ENCODE measurements around the gene TMC4.

The TMC4 gene

DNA sequence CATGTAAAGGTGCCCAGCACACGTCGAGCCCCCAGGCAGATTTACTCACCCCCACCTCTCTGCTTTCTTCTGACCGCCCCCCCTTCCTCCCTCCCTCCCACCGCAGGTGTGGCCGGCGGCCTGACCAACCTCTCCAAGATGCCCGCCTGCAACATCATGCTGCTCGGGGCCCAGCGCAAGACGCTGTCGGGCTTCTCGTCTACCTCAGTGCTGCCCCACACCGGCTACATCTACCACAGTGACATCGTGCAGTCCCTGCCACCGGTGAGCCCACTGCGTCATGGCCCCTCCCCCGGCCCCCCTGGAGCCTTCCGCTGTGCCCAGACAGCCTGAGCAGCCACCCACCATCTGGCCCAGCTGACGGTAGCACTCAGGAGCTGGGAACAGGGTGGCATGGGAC is 48.6 kb downstream of the TMC4 start:
- no peak overlapping the region for H3K4me3 ChIP-seq (ENCODE audit: low read length, poor library complexity, severe bottlenecking)
- H3K27me3 ChIP-seq (ENCODE audit: insufficient read depth, low read length, poor library complexity, severe bottlenecking), result no peaks in the 10 kb centered on the region
- no peaks in the 10 kb centered on the region for H3K9me2 ChIP-seq (replicated peaks; ENCODE audit: low read depth, low read length)
- H4K20me1 ChIP-seq (ENCODE audit: insufficient read depth, low read length, poor library complexity, severe bottlenecking), result no peaks in the 10 kb centered on the region
- H3F3A ChIP-seq (ENCODE audit: low read depth), result no peaks in the 10 kb centered on the region
- no peak overlapping the region for H2AFZ ChIP-seq (ENCODE audit: low read length)
- TF ChIP-seq EZH2phosphoT487 (IDR thresholded peaks at IDR 0.05; ENCODE audit: borderline replicate concordance), result no peak
- no peak for TF ChIP-seq CTCF (conservative IDR thresholded peaks at IDR 0.05; ENCODE audit: low read length)
- no peaks in the 10 kb centered on the region for H3K79me2 ChIP-seq (ENCODE audit: insufficient read depth, low read length)
- H3K9me3 ChIP-seq (ENCODE audit: insufficient read depth, low read depth, low read length), result no peaks in the 10 kb centered on the region
- H3K36me3 ChIP-seq (ENCODE audit: insufficient read depth, low read length), result peaks cover 50% of the 10 kb centered on the region; the same call in 1 of the 2 replicates
- H3K4me2 ChIP-seq (ENCODE audit: low read depth, low read length, poor library complexity, severe bottlenecking), result no peak overlapping the region
- H3K9ac ChIP-seq (ENCODE audit: low read depth, low read length, poor library complexity, severe bottlenecking), result no peak overlapping the region
- H3K4me1 ChIP-seq (ENCODE audit: insufficient read depth, low read length, poor library complexity, severe bottlenecking), result no peaks in the 10 kb centered on the region

GRCh38 chr19:54123682-54124081 is 49.3 kb downstream of the TMC4 start:
- Histone ChIP-seq H3F3A (ENCODE audit: low read depth) (no peaks in the 10 kb centered on the region), H2AFZ (ENCODE audit: low read length) (no peak overlapping the region), H3K9ac (ENCODE audit: low read depth, low read length, poor library complexity, severe bottlenecking) (no peak overlapping the region), H4K20me1 (ENCODE audit: insufficient read depth, low read length, poor library complexity, severe bottlenecking) (no peaks in the 10 kb centered on the region), H3K4me1 (ENCODE audit: insufficient read depth, low read length, poor library complexity, severe bottlenecking) (no peaks in the 10 kb centered on the region), H3K9me3 (ENCODE audit: insufficient read depth, low read depth, low read length) (no peaks in the 10 kb centered on the region), H3K79me2 (ENCODE audit: insufficient read depth, low read length) (no peaks in the 10 kb centered on the region), H3K36me3 (ENCODE audit: insufficient read depth, low read length) (peaks cover 48% of the 10 kb centered on the region; the same call in 1 of the 2 replicates), H3K27me3 (ENCODE audit: insufficient read depth, low read length, poor library complexity, severe bottlenecking) (no peaks in the 10 kb centered on the region), H3K4me2 (ENCODE audit: low read depth, low read length, poor library complexity, severe bottlenecking) (no peak overlapping the region), H3K4me3 (ENCODE audit: low read length, poor library complexity, severe bottlenecking) (no peak overlapping the region), H3K9me2 (replicated peaks; ENCODE audit: low read depth, low read length) (no peaks in the 10 kb centered on the region)
- TF ChIP-seq CTCF (conservative IDR thresholded peaks at IDR 0.05; ENCODE audit: low read length), result no peak
- TF ChIP-seq EZH2phosphoT487 (IDR thresholded peaks at IDR 0.05; ENCODE audit: borderline replicate concordance), result no peak

DNA sequence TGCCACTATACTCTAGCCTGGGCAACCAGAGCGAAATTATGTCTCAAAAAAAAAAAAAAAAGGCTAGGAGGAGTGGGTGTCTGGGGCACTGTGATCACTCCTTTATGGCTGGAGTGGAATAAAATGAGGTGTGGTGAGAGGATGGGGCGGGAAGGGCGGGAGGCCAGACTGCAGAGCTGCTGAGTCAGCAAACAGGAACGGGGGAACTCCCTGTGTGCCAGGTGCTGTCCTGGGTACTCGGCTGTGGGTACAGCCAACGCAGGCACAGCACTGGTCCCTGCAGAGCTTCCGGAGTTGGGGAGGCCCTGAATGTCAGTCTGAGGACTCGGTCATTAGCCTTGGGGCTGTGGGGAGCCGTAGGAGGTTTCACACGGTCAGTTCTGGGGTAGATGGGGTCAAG is 51.7 kb downstream of the TMC4 start:
- TF ChIP-seq EZH2phosphoT487 (IDR thresholded peaks at IDR 0.05; ENCODE audit: borderline replicate concordance), result no peak
- no peak for TF ChIP-seq CTCF (conservative IDR thresholded peaks at IDR 0.05; ENCODE audit: low read length)
- peaks cover 43% of the 10 kb centered on the region; the same call in 1 of the 2 replicates for H3K36me3 ChIP-seq (ENCODE audit: insufficient read depth, low read length)

More for the DNA sequence above, 51.7 kb downstream of the TMC4 start:
- Histone ChIP-seq H3F3A (ENCODE audit: low read depth) (no peaks in the 10 kb centered on the region), H3K4me2 (ENCODE audit: low read depth, low read length, poor library complexity, severe bottlenecking) (no peak overlapping the region), H3K79me2 (ENCODE audit: insufficient read depth, low read length) (peaks cover 14% of the 10 kb centered on the region), H3K9me2 (replicated peaks; ENCODE audit: low read depth, low read length) (no peaks in the 10 kb centered on the region), H3K9ac (ENCODE audit: low read depth, low read length, poor library complexity, severe bottlenecking) (no peak overlapping the region), H3K27me3 (ENCODE audit: insufficient read depth, low read length, poor library complexity, severe bottlenecking) (no peaks in the 10 kb centered on the region), H3K4me1 (ENCODE audit: insufficient read depth, low read length, poor library complexity, severe bottlenecking) (peaks cover 12% of the 10 kb centered on the region), H2AFZ (ENCODE audit: low read length) (no peak overlapping the region), H4K20me1 (ENCODE audit: insufficient read depth, low read length, poor library complexity, severe bottlenecking) (no peaks in the 10 kb centered on the region), H3K4me3 (ENCODE audit: low read length, poor library complexity, severe bottlenecking) (no peak overlapping the region), H3K9me3 (ENCODE audit: insufficient read depth, low read depth, low read length) (no peaks in the 10 kb centered on the region)
